Vagina (tissue), 2 donors: ENCODE measurements around the gene DCST1. TPM values are rescaled to one million over a fixed set of nuclear protein-coding genes. Genes with fewer than 3 reads are reported as not detected.

Experiments
- DNase-seq, 2 donors: peaks; one replicate each; pipeline ENCODE4 v3.0.0-alpha.2; 2017; ENCODE audit errors: extremely low spot score in 2 of 2
- H3K27ac ChIP-seq: fragments of 200-600 bp; sonication (generic); one replicate; pipeline ENCODE4 v1.5.1; 2019
- H3K27me3 ChIP-seq: fragments of 200-600 bp; sonication (generic); one replicate; pipeline ENCODE4 v1.5.1; 2019
- H3K36me3 ChIP-seq, 2 donors: fragments of 200-600 bp; sonication (generic); one replicate each; pipeline ENCODE4 v1.5.1; 2017 to 2019
- H3K4me1 ChIP-seq: fragments of 200-600 bp; sonication (generic); one replicate; pipeline ENCODE4 v1.5.1; 2019
- H3K4me3 ChIP-seq, 2 donors: fragments of 200-600 bp; sonication (generic); 1 replicate in 1 of 2; 2 replicates in 1 of 2; pipeline ENCODE4 v1.5.1; 2016 to 2019
- H3K9me3 ChIP-seq: fragments of 200-600 bp; sonication (generic); one replicate; pipeline ENCODE4 v1.5.1; 2019
- CTCF ChIP-seq, 3 experiments: fragments of 450-650 bp in 2 of 3; fragments of 200-600 bp in 1 of 3; sonication (generic) in 1 of 3; IDR thresholded peaks; one replicate each; pipeline ENCODE4 v1.5.1; 2017 to 2019; ENCODE audit warnings: antibody characterized with exemption in 3 of 3, mild to moderate bottlenecking in 2 of 3, moderate library complexity in 2 of 3
- POLR2A ChIP-seq, 2 donors: fragments of 450-650 bp; IDR thresholded peaks; one replicate each; pipeline ENCODE4 v1.6.1; 2017; ENCODE audit warnings: antibody characterized with exemption in 2 of 2, mild to moderate bottlenecking in 2 of 2, moderate library complexity in 2 of 2
- POLR2AphosphoS5 ChIP-seq, 2 donors: sonication (generic); formaldehyde crosslinking; IDR thresholded peaks; one replicate each; pipeline ENCODE4 v1.9.0; 2017; ENCODE audit warnings: antibody characterized with exemption in 2 of 2, mild to moderate bottlenecking in 2 of 2, low read depth in 1 of 2; ENCODE audit not compliant: insufficient read depth in 1 of 2
- intact Hi-C: fragments of 100-400 bp; cut with DNase I; formaldehyde crosslinking; loops from one replicate; pipeline ENCODE4 v1.15.1; 2023
- total RNA-seq: library from RNA; depleted of rRNA; stranded (reverse); fragments of >200 nt; gene quantifications from one replicate; pipeline ENCODE4 v1.2.3, GENCODE V29; 2016

Gene DCST1
- total RNA-seq, 1 donor from 2014 or later: not detected

- H3K4me3 ChIP-seq: peak overlapping the region in 1 of 2 donors; percentile 43
Observed at GRCh38 chr1:155083052-155083541, 49.5 kb downstream of the DCST1 start.

GRCh38 chr1:155083865-155084721 lies 50.5 kb downstream of the DCST1 start:
- TF ChIP-seq CTCF (IDR thresholded peaks at IDR 0.05): no peak
- TF ChIP-seq POLR2A (IDR thresholded peaks at IDR 0.05): no peak
- no peak for TF ChIP-seq POLR2AphosphoS5 (IDR thresholded peaks at IDR 0.05; ENCODE audit: insufficient read depth in 1 of 2, low read depth in 1 of 2)
- DNase-seq: peak in 1 of 2 donors; percentile 90
- H3K4me3 ChIP-seq: peak overlapping the region; percentile 62 to 66
- intact Hi-C loops: loop anchor here (2.0 kb wide), 1 partner anchor 21 kb away; the partner anchor contains the start of gene EFNA4
- H3K9me3 ChIP-seq: no peaks in the 10 kb centered on the region
- H3K4me1 ChIP-seq: peaks cover 67% of the 10 kb centered on the region
- H3K27ac ChIP-seq: peak overlapping the region; percentile 93
- no peaks in the 10 kb centered on the region for H3K36me3 ChIP-seq
- peaks cover 24% of the 10 kb centered on the region for H3K27me3 ChIP-seq

More at GRCh38 chr1:155083052-155083541, 49.5 kb downstream of the DCST1 start:
- intact Hi-C loops: no loop called here
- TF ChIP-seq POLR2A (IDR thresholded peaks at IDR 0.05): no peak
- TF ChIP-seq CTCF (IDR thresholded peaks at IDR 0.05): no peak
- no peak for TF ChIP-seq POLR2AphosphoS5 (IDR thresholded peaks at IDR 0.05; ENCODE audit: insufficient read depth in 1 of 2, low read depth in 1 of 2)
- DNase-seq: no peak
- peaks cover 70% of the 10 kb centered on the region for H3K4me1 ChIP-seq
- peak overlapping the region; percentile 51 for H3K27ac ChIP-seq
- no peaks in the 10 kb centered on the region for H3K36me3 ChIP-seq
- H3K27me3 ChIP-seq: peaks cover 24% of the 10 kb centered on the region
- no peaks in the 10 kb centered on the region for H3K9me3 ChIP-seq

GRCh38 chr1:155084722-155085503 lies 51.3 kb downstream of the DCST1 start:
- H3K27me3 ChIP-seq: peaks cover 24% of the 10 kb centered on the region
- intact Hi-C loops: loop anchor here (2.0 to 5.0 kb wide), 2 partner anchors 22 to 38 kb away; partner anchors contain the start of gene EFNA4
- no peak for DNase-seq
- TF ChIP-seq CTCF (IDR thresholded peaks at IDR 0.05): peak; percentile 89 to 99 (median 93)
- TF ChIP-seq POLR2A (IDR thresholded peaks at IDR 0.05): peak in 1 of 2 donors; percentile 2
- peak; percentile 45 to 87 for TF ChIP-seq POLR2AphosphoS5 (IDR thresholded peaks at IDR 0.05; ENCODE audit: insufficient read depth in 1 of 2, low read depth in 1 of 2)
- H3K9me3 ChIP-seq: no peaks in the 10 kb centered on the region
- peaks cover 59% of the 10 kb centered on the region for H3K4me1 ChIP-seq
- no peaks in the 10 kb centered on the region for H3K36me3 ChIP-seq
- H3K4me3 ChIP-seq: peak overlapping the region; percentile 62 to 66
- H3K27ac ChIP-seq: peak overlapping the region; percentile 93

- Histone ChIP-seq H3K36me3 (no peaks in the 10 kb centered on the region), H3K4me1 (peaks cover 52% of the 10 kb centered on the region), H3K9me3 (no peaks in the 10 kb centered on the region), H3K27ac (peak overlapping the region; percentile 93), H3K4me3 (peak overlapping the region; percentile 62 to 66), H3K27me3 (peaks cover 17% of the 10 kb centered on the region)
- DNase-seq: no peak
- intact Hi-C loops: loop anchor here (2.0 to 5.0 kb wide), 2 partner anchors 23 to 38 kb away; partner anchors contain the start of gene EFNA4
- no peak for TF ChIP-seq CTCF (IDR thresholded peaks at IDR 0.05)
- no peak for TF ChIP-seq POLR2A (IDR thresholded peaks at IDR 0.05)
- no peak for TF ChIP-seq POLR2AphosphoS5 (IDR thresholded peaks at IDR 0.05; ENCODE audit: insufficient read depth in 1 of 2, low read depth in 1 of 2)
Observed at GRCh38 chr1:155085504-155086127, 52.0 kb downstream of the DCST1 start.
